Measurements from ENCODE around the gene TRIM47. TPM values are rescaled to one million over a fixed set of nuclear protein-coding genes. Genes with fewer than 3 reads are reported as not detected.

TRIM47 gene
- total RNA-seq, 1 experiment from 2014 or later: 48.3 TPM

GRCh38 chr17:75909051-75909811 is 30.9 kb upstream of the TRIM47 start:
- no peak overlapping the region for H3K27ac ChIP-seq
- no peak overlapping the region for H3K4me3 ChIP-seq

GRCh38 chr17:75908201-75908600 is 29.8 kb upstream of the TRIM47 start:
- H3K9me3 ChIP-seq (ENCODE audit: insufficient read depth, low read depth): no peaks in the 10 kb centered on the region
- no peak overlapping the region for H3K27ac ChIP-seq
- H3F3A ChIP-seq (ENCODE audit: insufficient read depth, low read depth): peaks cover 27% of the 10 kb centered on the region
- no peaks in the 10 kb centered on the region for H3K27me3 ChIP-seq (ENCODE audit: insufficient read depth, low read depth)
- no peak overlapping the region for H3K4me3 ChIP-seq
- no peaks in the 10 kb centered on the region for H3K36me3 ChIP-seq (ENCODE audit: low read depth)
- H3K79me2 ChIP-seq (ENCODE audit: low read depth): peaks cover 13% of the 10 kb centered on the region
- intact Hi-C loops (cut with micrococcal nuclease; ENCODE audit: unreplicated experiment): loop anchor here (5.0 to 10.0 kb wide), 4 partner anchors 197 to 394 kb away; partner anchors contain the start of gene EXOC7
- POLR2A ChIA-PET (ENCODE audit: unreplicated experiment): no interaction called here
- H3K9me2 ChIP-seq (ENCODE audit: insufficient read depth): no peaks in the 10 kb centered on the region
- CTCF ChIA-PET: interaction anchor here (0.6 to 0.7 kb wide), 3 partner anchors 98 to 430 kb away, joined by 3 to 15 read pairs (median 9); no protein-coding TSS in a partner anchor
- H3K4me2 ChIP-seq: no peak overlapping the region
- BruUV-seq (replicated peaks): no TSS peak
- TF ChIP-seq CTCF (conservative IDR thresholded peaks at IDR 0.05) (no peak), EZH2 (IDR thresholded peaks at IDR 0.05; ENCODE audit: low read depth) (no peak)
- H2AFZ ChIP-seq: no peak overlapping the region
- H3K4me1 ChIP-seq (replicated peaks; ENCODE audit: insufficient read depth): peaks cover 8% of the 10 kb centered on the region
- H4K20me1 ChIP-seq (ENCODE audit: insufficient read depth): no peaks in the 10 kb centered on the region
- peak; percentile 50 to 60 for DNase-seq

More at GRCh38 chr17:75909051-75909811, 30.9 kb upstream of the TRIM47 start:
- Histone ChIP-seq H3K27me3 (ENCODE audit: insufficient read depth, low read depth) (no peaks in the 10 kb centered on the region), H3K4me2 (no peak overlapping the region), H3K9me3 (ENCODE audit: insufficient read depth, low read depth) (no peaks in the 10 kb centered on the region), H4K20me1 (ENCODE audit: insufficient read depth) (no peaks in the 10 kb centered on the region), H3K79me2 (ENCODE audit: low read depth) (peaks cover 2% of the 10 kb centered on the region), H2AFZ (no peak overlapping the region), H3K36me3 (ENCODE audit: low read depth) (no peaks in the 10 kb centered on the region), H3K9me2 (ENCODE audit: insufficient read depth) (no peaks in the 10 kb centered on the region), H3F3A (ENCODE audit: insufficient read depth, low read depth) (peaks cover 19% of the 10 kb centered on the region), H3K4me1 (replicated peaks; ENCODE audit: insufficient read depth) (no peaks in the 10 kb centered on the region)
- POLR2A ChIA-PET (ENCODE audit: unreplicated experiment): interaction anchor here (0.6 to 0.7 kb wide), 2 partner anchors 28 to 234 kb away, joined by 3 read pairs; no protein-coding TSS in a partner anchor
- intact Hi-C loops (cut with micrococcal nuclease; ENCODE audit: unreplicated experiment): loop anchor here (5.0 to 10.0 kb wide), 4 partner anchors 196 to 393 kb away; partner anchors contain the start of gene EXOC7
- TF ChIP-seq CTCF (conservative IDR thresholded peaks at IDR 0.05) (no peak), EZH2 (IDR thresholded peaks at IDR 0.05; ENCODE audit: low read depth) (no peak)
- DNase-seq: no peak
- CTCF ChIA-PET: interaction anchor here (0.6 kb wide), 1 partner anchor 429 kb away, joined by 3 read pairs; no protein-coding TSS in a partner anchor
- no TSS peak for BruUV-seq (replicated peaks)

- POLR2A ChIA-PET (ENCODE audit: unreplicated experiment): interaction anchor here (0.7 kb wide), 1 partner anchor 39 kb away, joined by 8 read pairs; no protein-coding TSS in a partner anchor
Observed at GRCh38 chr17:75906143-75906884, 27.9 kb upstream of the TRIM47 start.

More at GRCh38 chr17:75906143-75906884, 27.9 kb upstream of the TRIM47 start:
- CTCF ChIA-PET: interaction anchor here (0.6 to 1.4 kb wide), 6 partner anchors 91 to 200 kb away, joined by 3 to 21 read pairs (median 3); partner anchors contain the start of gene UNK
- TF ChIP-seq CTCF (conservative IDR thresholded peaks at IDR 0.05): no peak
- TF ChIP-seq EZH2 (IDR thresholded peaks at IDR 0.05; ENCODE audit: low read depth): no peak
- intact Hi-C loops (cut with micrococcal nuclease; ENCODE audit: unreplicated experiment): loop anchor here (5.0 to 10.0 kb wide), 4 partner anchors 198 to 396 kb away; partner anchors contain the start of gene EXOC7
- Histone ChIP-seq H3K4me3 (no peak overlapping the region), H3K9me3 (ENCODE audit: insufficient read depth, low read depth) (no peaks in the 10 kb centered on the region), H3K9me2 (ENCODE audit: insufficient read depth) (no peaks in the 10 kb centered on the region), H2AFZ (no peak overlapping the region), H3K4me2 (no peak overlapping the region), H3F3A (ENCODE audit: insufficient read depth, low read depth) (peaks cover 27% of the 10 kb centered on the region), H3K79me2 (ENCODE audit: low read depth) (peaks cover 28% of the 10 kb centered on the region), H3K27me3 (ENCODE audit: insufficient read depth, low read depth) (no peaks in the 10 kb centered on the region), H3K36me3 (ENCODE audit: low read depth) (peaks cover 12% of the 10 kb centered on the region; the same call in 1 of the 2 replicates), H4K20me1 (ENCODE audit: insufficient read depth) (no peaks in the 10 kb centered on the region), H3K27ac (no peak overlapping the region), H3K4me1 (replicated peaks; ENCODE audit: insufficient read depth) (peaks cover 12% of the 10 kb centered on the region)
- DNase-seq: no peak
- no TSS peak for BruUV-seq (replicated peaks)
